HG03457 (cell line): ENCODE data around the gene UPF3A.
"Not testable (repeated sequence)": the region's sequence is repeated elsewhere in the genome, so short reads cannot be mapped to it uniquely, and the experiment has no call there.

ENCODE experiments used
- ATAC-seq: cut with Tn5 transposase; IDR thresholded peaks from one replicate; pipeline ENCODE4 v1.9.1; 2021; ENCODE audit warnings: moderate number of reproducible peaks; ENCODE audit not compliant: unreplicated experiment

The UPF3A gene

DNA sequence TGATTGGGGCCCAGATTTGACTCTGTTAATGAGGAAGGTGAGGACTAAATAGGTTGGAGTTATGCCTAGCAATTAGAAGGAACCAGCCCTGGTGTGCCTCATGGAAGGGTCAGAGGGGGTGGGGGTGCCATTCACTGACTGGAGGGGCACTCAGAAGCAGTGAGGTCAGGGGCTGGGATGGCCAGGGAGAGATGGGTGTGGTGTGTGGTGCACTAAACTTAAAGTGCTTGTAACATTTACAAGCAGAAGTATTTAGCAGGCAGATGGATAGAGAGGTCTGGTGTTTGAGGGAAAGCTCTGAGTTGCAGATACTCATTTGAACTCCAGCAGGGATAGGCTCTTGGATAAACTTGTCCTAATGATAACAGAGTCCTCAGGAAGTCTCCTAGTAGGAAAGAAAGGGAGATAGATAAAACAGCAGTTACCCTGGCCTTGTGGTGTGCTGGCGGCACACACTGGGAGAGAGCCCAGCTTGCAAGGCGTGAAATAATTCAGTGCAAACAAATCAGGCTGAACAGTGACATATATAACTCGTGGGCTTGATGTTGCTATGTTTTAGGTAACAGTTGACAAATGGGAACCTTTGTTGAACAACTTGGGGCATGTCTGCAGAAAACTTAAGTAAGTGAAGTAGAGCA lies 20.0 kb upstream of the UPF3A start:
- no peak for ATAC-seq

- ATAC-seq = no peak
These were observed 17.8 kb upstream of the UPF3A start for GRCh38 chr13:114263578-114263977.

- not testable (repeated sequence) for ATAC-seq
These were observed 17.1 kb upstream of the UPF3A start for GRCh38 chr13:114264313-114264712.

GRCh38 chr13:114264886-114265611 lies 16.4 kb upstream of the UPF3A start:
- ATAC-seq = no peak

GRCh38 chr13:114266241-114266640 lies 15.2 kb upstream of the UPF3A start:
- no peak for ATAC-seq

- ATAC-seq = no peak
These were observed 12.8 kb upstream of the UPF3A start for GRCh38 chr13:114268344-114269280.

- ATAC-seq = no peak
These were observed 12.1 kb upstream of the UPF3A start for GRCh38 chr13:114269281-114269770.

DNA sequence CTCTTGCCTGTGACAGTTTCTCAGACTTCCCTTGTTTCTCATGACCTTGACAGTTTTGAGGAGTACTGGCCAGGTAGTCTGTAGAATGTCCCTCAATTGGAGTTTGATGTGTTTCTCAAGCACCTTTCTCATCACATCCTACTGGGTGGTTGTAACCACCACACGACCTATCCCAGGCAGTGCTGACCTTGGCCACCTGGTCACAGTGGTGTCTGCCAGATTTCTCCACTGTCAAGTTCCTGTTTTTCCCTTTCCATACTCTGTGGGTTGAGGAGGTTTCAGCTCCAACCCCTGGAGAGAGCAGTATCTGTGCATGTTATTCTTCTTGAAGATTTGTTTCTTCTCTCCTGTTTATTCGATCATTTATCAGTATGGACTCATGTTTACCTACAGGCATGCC lies 8.4 kb upstream of the UPF3A start:
- no peak for ATAC-seq

- ATAC-seq = no peak
These were observed 6.1 kb upstream of the UPF3A start for GRCh38 chr13:114275304-114275703.

- no peak for ATAC-seq
These were observed 2.3 kb upstream of the UPF3A start for GRCh38 chr13:114279146-114279545.

- ATAC-seq = no peak
These were observed 1.5 kb upstream of the UPF3A start for GRCh38 chr13:114279758-114280355.

DNA sequence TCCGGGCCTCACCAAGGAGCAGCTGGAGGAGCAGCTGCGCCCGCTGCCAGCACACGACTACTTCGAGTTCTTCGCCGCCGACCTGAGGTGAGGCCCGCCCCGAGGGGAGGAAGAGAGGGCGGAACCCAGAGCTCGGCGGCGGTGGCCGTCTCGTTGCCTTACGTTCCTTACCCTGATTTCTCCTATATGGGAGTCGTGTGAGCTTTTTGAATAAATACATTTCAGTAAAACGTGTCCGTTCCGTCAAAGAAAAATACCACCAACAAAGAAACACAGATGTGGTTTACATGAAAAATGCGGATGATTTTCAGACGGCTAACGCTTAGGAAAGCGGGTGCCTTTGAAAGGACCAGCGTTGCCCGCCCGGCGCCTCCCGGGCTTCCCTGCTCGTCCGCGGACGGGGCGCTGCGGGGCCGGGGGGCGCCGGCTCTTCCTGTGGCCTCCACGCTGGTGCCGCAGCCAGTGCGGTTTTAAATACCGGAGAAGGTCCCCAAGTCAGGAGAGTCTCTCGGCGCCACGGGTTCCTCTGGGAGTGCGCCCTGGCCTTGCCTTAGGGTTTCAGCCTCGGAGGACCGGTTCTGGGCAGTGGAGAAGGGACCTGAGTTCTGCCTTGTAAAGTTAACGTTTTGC lies 755 bp downstream of the UPF3A start:
- peak; percentile 35 for ATAC-seq

- no peak for ATAC-seq
These were observed 2.2 kb downstream of the UPF3A start for GRCh38 chr13:114283576-114283975.

- ATAC-seq = no peak
These were observed 3.3 kb downstream of the UPF3A start for GRCh38 chr13:114284680-114285079.

GRCh38 chr13:114285166-114285808 lies 3.9 kb downstream of the UPF3A start:
- no peak for ATAC-seq

DNA sequence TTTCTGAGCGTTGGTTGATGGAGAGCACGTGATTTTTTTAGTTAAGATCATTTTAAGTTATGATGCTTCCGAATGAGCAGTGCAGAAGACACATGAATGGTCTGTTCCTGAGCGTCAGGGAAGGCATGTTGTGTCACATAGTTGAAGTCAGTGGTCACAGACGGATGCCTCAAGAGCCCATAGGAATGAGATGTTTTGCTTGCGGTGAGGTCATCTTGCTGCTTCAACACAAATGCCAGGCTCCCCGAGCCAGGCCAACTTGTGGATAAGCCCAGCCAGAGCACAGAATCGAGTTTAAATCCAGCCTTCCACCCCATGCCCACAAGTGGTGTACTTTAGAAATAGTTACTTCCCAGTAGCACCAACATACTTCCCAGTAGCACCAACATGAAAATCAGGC lies 5.4 kb downstream of the UPF3A start:
- no peak for ATAC-seq

- no peak for ATAC-seq
These were observed 6.8 kb downstream of the UPF3A start for GRCh38 chr13:114288157-114288591.

DNA sequence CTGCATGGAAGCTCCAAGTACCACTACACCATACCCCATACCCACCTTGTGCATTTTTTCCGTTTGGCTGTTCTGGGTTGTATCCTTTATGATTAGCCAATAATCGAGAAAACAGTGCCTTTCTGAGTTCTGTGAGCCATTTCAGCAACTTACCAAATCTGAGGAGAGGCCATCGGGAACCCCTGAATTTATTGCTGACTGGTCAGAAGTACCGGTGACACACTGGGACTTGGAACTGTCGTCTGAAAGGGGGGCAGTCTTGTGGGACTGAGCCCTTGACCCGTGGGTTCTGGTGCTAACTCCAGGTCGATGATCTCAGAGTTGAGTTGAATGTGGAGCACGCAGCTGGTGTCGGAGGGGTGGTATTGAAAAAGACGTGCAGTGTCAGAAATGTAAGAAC lies 15.0 kb downstream of the UPF3A start:
- no peak for ATAC-seq

GRCh38 chr13:114296902-114297301 lies 15.5 kb downstream of the UPF3A start:
- no peak for ATAC-seq

DNA sequence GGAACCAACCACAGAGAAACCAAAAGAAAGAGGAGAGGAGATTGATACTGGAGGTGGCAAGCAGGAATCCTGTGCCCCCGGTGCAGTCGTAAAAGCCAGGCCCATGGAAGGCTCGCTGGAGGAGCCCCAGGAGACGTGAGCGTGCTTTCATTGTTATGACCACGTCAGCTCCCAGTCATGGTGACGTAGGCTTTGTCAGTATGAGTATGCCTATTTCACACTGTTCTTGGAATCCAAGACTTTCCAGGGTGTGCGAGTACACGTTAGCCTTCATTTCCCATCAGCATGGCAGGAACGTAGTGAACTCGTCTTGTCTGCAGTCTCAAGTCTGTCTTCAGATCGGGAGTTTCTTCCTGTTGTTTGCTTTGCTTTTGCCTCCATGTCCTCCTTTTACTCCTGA lies 17.5 kb downstream of the UPF3A start:
- ATAC-seq = no peak
